Measurements from ENCODE around the gene RFX2.

DNA sequence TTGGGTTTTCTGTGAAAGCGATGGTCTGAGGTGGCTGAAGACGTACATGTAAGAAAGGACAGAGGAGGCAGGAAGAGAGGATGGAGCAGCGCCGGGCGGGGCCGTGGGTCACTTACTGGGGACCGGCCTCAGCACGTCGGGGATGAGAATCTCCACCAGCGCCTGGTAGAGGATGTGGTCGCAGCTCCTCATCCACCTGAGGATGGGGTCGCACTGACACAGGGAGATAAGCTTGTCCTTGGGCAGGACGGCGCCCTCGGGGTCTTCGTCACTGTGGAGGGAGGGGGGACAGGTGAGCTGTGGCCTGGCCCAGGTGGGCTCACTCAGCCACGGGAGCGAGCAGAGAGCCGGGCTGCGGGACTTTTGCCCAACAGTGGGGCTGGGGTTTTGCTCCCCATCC, 103.4 kb downstream of the RFX2 start:
- TF ChIP-seq, protein P1, sequence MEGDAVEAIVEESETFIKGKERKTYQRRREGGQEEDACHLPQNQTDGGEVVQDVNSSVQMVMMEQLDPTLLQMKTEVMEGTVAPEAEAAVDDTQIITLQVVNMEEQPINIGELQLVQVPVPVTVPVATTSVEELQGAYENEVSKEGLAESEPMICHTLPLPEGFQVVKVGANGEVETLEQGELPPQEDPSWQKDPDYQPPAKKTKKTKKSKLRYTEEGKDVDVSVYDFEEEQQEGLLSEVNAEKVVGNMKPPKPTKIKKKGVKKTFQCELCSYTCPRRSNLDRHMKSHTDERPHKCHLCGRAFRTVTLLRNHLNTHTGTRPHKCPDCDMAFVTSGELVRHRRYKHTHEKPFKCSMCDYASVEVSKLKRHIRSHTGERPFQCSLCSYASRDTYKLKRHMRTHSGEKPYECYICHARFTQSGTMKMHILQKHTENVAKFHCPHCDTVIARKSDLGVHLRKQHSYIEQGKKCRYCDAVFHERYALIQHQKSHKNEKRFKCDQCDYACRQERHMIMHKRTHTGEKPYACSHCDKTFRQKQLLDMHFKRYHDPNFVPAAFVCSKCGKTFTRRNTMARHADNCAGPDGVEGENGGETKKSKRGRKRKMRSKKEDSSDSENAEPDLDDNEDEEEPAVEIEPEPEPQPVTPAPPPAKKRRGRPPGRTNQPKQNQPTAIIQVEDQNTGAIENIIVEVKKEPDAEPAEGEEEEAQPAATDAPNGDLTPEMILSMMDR (IDR thresholded peaks at IDR 0.05 in 4 of 5, conservative IDR thresholded peaks at IDR 0.05 in 1 of 5) = no peak
- TF ChIP-seq POLR2A (IDR thresholded peaks at IDR 0.05) = no peak

Measured in gastrocnemius medialis (tissue), 4 donors.